ENCODE data around the gene RBM47. TPM values are rescaled to one million over a fixed set of nuclear protein-coding genes. Genes with fewer than 3 reads are reported as not detected.
A peak's percentile ranks its signal among the peaks of the same experiment; 100 is the strongest.
"Not testable (repeated sequence)": the region's sequence is repeated elsewhere in the genome, so short reads cannot be mapped to it uniquely, and the experiment has no call there.

RBM47 gene
- total and polyA plus RNA-seq, 4 donors = 1.6 to 13.6 (median 4.0) TPM

DNA sequence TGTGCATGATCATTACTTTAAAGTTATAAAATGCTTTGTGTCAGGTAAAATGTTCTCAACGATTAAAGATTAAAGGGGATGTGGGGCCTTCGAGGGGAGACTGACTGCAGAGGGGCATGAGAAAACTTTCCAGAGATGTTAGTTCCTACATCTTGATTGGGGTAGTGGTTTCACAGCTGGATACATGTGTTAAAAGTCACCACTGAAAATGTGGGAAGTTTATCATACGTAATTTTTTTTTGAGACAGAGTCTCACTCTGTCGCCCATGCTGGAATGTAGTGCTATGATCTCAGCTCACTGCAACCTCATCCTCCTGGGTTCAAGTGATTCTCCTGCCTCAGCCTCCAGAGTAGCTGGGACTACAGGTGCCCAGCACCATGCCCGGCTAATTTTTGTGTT is 79.5 kb downstream of the RBM47 start:
- Histone ChIP-seq H3K36me3 (ENCODE audit: control insufficient read depth, insufficient read depth, low read length) (no peaks in the 10 kb centered on the region), H3K27me3 (ENCODE audit: control insufficient read depth, insufficient read depth, low read length) (no peaks in the 10 kb centered on the region), H3K9me3 (ENCODE audit: control insufficient read depth, insufficient read depth, low read length) (no peaks in the 10 kb centered on the region), H3K4me3 (ENCODE audit: low read depth, low read length) (no peak overlapping the region), H3K4me1 (ENCODE audit: control insufficient read depth, insufficient read depth, low read length) (no peaks in the 10 kb centered on the region), H3K27ac (ENCODE audit: low read depth, low read length) (no peak overlapping the region)
- 92% methylated on average over 4 of the region's 5 CpGs for WGBS (ENCODE audit: insufficient coverage)
- no peak for DNase-seq (ENCODE audit: low read depth in 4 of 6, low spot score in 6 of 6)

DNA sequence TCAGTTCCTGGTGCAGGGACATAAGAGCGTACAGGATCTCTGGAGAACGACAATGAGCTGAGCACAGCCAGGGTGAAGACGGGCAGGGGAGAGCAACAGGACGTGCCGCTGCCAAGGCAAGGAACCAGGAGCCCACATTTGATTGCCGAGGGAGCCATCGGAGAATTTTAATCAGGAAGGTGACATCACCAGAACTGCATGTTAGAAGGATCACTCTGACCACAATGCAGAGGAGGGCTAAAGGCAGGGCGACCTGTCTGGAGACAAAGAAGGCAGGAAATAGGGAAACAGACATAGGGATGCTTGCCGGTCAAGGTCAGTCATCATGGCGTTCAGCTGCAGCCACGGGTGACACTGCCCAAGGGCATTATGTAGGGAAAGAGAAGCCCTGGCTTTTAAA is 81.4 kb downstream of the RBM47 start:
- no peak overlapping the region for H3K27ac ChIP-seq (ENCODE audit: low read depth, low read length)
- H3K27me3 ChIP-seq (ENCODE audit: control insufficient read depth, insufficient read depth, low read length) = no peaks in the 10 kb centered on the region
- H3K4me1 ChIP-seq (ENCODE audit: control insufficient read depth, insufficient read depth, low read length) = no peaks in the 10 kb centered on the region
- no peak overlapping the region for H3K4me3 ChIP-seq (ENCODE audit: low read depth, low read length)
- DNase-seq (ENCODE audit: low read depth in 4 of 6, low spot score in 6 of 6) = peak in 1 of 6 donors; percentile 35
- 66% methylated on average over 11 of the region's 11 CpGs for WGBS (ENCODE audit: insufficient coverage)
- H3K9me3 ChIP-seq (ENCODE audit: control insufficient read depth, insufficient read depth, low read length) = no peaks in the 10 kb centered on the region
- H3K36me3 ChIP-seq (ENCODE audit: control insufficient read depth, insufficient read depth, low read length) = no peaks in the 10 kb centered on the region

DNA sequence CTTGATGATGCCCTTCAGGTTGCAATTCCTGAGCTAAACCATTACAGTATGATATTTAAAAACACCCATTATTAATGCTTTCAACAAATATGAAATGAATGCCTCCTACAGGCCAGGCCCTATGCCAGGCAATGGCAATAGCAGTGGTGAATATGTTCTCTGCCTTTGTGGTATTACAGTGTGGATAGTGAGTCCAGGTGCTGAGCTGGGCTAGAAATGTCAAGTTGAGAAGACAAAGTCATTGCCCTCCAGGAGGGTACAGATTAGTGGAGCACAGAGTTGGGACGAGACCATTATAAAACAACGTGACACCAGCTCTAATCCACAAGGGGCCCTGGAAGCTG is 81.9 kb downstream of the RBM47 start:
- no peak for DNase-seq (ENCODE audit: low read depth in 4 of 6, low spot score in 6 of 6)
- H3K9me3 ChIP-seq (ENCODE audit: control insufficient read depth, insufficient read depth, low read length) = no peaks in the 10 kb centered on the region
- no peaks in the 10 kb centered on the region for H3K27me3 ChIP-seq (ENCODE audit: control insufficient read depth, insufficient read depth, low read length)
- H3K4me1 ChIP-seq (ENCODE audit: control insufficient read depth, insufficient read depth, low read length) = no peaks in the 10 kb centered on the region
- H3K4me3 ChIP-seq (ENCODE audit: low read depth, low read length) = no peak overlapping the region
- H3K27ac ChIP-seq (ENCODE audit: low read depth, low read length) = no peak overlapping the region
- H3K36me3 ChIP-seq (ENCODE audit: control insufficient read depth, insufficient read depth, low read length) = no peaks in the 10 kb centered on the region
- WGBS (ENCODE audit: insufficient coverage) = no CpG with 5 or more reads among the region's 2 CpGs

DNA sequence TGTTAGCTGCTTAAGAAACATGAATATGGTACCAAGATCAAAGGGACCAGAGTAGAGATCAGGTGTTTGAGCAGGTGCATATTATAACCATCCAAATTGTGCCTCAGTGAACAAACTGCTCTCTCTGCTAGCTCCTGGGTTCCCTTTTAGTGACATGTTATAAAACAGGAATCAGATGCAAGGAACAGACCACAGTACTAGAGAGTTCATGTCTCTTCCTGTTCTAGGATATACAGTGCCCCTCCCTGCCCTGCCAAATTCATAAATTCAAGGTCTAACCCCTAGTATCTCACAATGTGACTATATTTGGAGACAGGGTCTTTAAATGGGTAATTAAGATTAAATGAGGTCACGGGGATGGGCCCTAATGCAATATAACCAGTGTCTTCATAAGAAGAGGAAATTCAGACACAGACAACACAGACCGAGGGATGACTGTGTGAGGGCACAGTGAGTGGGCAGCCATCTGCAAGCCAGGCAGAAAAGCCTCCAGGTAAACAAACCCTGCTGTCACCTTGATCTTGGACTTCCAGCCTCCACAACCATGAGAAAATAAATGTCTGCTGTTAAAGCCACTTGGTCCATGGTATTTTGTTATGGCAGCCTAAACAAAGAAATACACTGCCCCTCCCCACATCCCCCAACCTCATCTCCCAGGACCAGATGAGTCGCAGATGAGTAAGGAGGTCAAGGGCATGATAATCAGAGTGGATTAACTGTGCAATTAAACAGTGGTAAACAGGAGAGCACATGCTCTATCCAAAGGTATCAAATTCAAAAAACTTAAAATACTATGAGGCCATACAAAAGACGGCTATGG is 82.5 kb downstream of the RBM47 start:
- DNase-seq (ENCODE audit: low read depth in 4 of 6, low spot score in 6 of 6) = no peak
- Histone ChIP-seq H3K36me3 (ENCODE audit: control insufficient read depth, insufficient read depth, low read length) (no peaks in the 10 kb centered on the region), H3K4me3 (ENCODE audit: low read depth, low read length) (no peak overlapping the region), H3K4me1 (ENCODE audit: control insufficient read depth, insufficient read depth, low read length) (no peaks in the 10 kb centered on the region), H3K27ac (ENCODE audit: low read depth, low read length) (no peak overlapping the region), H3K27me3 (ENCODE audit: control insufficient read depth, insufficient read depth, low read length) (no peaks in the 10 kb centered on the region), H3K9me3 (ENCODE audit: control insufficient read depth, insufficient read depth, low read length) (no peaks in the 10 kb centered on the region)
- WGBS (ENCODE audit: insufficient coverage) = 100% methylated on average over 2 of the region's 4 CpGs

DNA sequence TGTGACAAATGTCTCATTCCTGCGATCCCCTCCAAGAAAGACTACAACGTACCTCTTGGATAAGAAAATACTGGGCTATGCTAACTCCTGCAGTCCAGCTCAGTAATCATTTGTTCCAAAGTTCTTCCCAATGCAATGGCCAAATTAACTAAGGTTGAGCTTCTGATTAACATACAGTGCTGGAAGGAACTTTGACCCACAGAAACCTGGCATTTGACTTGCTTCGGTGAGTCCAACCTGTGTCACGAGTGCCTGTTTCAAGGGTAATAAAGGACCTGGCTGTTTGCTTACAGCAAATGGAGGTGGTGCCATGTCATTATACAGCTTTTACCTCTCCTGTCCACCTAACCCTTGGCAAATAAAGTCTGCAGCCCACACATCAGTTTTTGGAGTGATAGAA is 83.2 kb downstream of the RBM47 start:
- no peak for DNase-seq (ENCODE audit: low read depth in 4 of 6, low spot score in 6 of 6)

DNA sequence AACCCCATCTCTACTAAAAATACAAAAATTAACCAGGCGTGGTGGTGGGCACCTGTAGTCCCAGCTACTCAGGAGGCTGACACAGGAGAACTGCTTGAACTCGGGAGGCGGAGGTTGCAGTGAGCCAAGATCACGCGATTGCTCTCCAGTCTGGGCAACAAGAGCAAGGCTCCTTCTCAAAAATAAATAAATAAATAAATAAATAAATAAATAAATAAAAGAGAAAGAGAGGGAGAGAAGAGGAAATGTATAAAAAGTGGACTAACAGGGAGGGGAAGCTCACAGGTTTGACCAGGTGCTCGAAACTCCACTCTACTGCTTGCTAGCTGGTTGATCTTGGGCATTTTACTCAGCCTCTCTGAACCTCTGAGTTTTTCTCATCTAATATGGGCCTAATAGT is 84.2 kb downstream of the RBM47 start:
- H3K9me3 ChIP-seq (ENCODE audit: control insufficient read depth, insufficient read depth, low read length); H3K4me3 ChIP-seq (ENCODE audit: low read depth, low read length): not testable (repeated sequence)

More for the DNA sequence above, 83.2 kb downstream of the RBM47 start:
- H3K4me3 ChIP-seq (ENCODE audit: low read depth, low read length) = no peak overlapping the region
- H3K27ac ChIP-seq (ENCODE audit: low read depth, low read length) = no peak overlapping the region
- WGBS (ENCODE audit: insufficient coverage) = 96% methylated on average over 3 of the region's 4 CpGs
- no peaks in the 10 kb centered on the region for H3K4me1 ChIP-seq (ENCODE audit: control insufficient read depth, insufficient read depth, low read length)
- no peaks in the 10 kb centered on the region for H3K9me3 ChIP-seq (ENCODE audit: control insufficient read depth, insufficient read depth, low read length)
- no peaks in the 10 kb centered on the region for H3K36me3 ChIP-seq (ENCODE audit: control insufficient read depth, insufficient read depth, low read length)
- no peaks in the 10 kb centered on the region for H3K27me3 ChIP-seq (ENCODE audit: control insufficient read depth, insufficient read depth, low read length)

DNA sequence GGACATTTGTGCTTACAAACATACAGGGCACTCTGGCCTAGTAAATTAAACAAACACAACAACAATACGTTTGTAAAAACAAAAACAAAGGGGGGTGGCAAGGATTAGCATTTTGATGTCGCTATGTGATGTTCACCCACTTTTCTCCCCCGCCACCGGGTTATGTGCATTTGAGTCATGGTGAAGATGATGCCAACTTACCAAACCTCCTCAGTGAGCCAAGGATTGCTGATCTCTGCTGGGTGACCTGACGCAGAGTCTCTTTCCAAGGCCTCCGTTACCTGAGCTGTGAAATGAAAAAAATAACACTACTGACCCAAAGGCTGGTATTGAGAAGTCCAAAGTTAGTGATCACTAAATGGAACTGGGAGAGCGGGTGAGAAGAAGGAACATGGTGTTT is 85.4 kb downstream of the RBM47 start:
- no peak for DNase-seq (ENCODE audit: low read depth in 4 of 6, low spot score in 6 of 6)
- Histone ChIP-seq H3K4me3 (ENCODE audit: low read depth, low read length) (no peak overlapping the region), H3K27me3 (ENCODE audit: control insufficient read depth, insufficient read depth, low read length) (no peaks in the 10 kb centered on the region), H3K4me1 (ENCODE audit: control insufficient read depth, insufficient read depth, low read length) (no peaks in the 10 kb centered on the region), H3K9me3 (ENCODE audit: control insufficient read depth, insufficient read depth, low read length) (no peaks in the 10 kb centered on the region), H3K36me3 (ENCODE audit: control insufficient read depth, insufficient read depth, low read length) (no peaks in the 10 kb centered on the region), H3K27ac (ENCODE audit: low read depth, low read length) (no peak overlapping the region)
- WGBS (ENCODE audit: insufficient coverage) = 83% methylated on average over 3 of the region's 7 CpGs

More for the DNA sequence above, 84.2 kb downstream of the RBM47 start:
- WGBS (ENCODE audit: insufficient coverage) = no CpG with 5 or more reads among the region's 6 CpGs
- H3K36me3 ChIP-seq (ENCODE audit: control insufficient read depth, insufficient read depth, low read length); H3K27ac ChIP-seq (ENCODE audit: low read depth, low read length); H3K27me3 ChIP-seq (ENCODE audit: control insufficient read depth, insufficient read depth, low read length); DNase-seq (ENCODE audit: low read depth in 4 of 6, low spot score in 6 of 6); H3K4me1 ChIP-seq (ENCODE audit: control insufficient read depth, insufficient read depth, low read length): not testable (repeated sequence)

DNA sequence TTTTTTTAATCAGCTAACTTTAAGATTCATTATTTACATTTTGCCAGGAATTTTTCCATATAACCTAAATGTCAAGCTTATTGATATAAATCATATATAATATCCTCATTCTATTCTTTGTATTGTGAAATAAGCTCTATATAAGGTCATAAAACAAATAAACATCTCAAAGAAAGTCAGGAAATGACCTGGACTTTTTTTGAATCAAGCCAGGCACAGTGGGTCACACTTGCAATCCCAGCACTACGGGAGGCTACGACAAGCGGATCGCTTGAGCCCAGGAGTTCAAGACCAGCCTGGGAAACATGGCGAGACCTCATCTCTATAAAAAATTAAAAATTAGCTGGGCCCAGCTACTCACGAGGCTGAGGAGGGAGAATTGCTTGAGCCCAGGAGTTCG is 88.9 kb downstream of the RBM47 start:
- no peak overlapping the region for H3K27ac ChIP-seq (ENCODE audit: low read depth, low read length)
- no peak overlapping the region for H3K4me3 ChIP-seq (ENCODE audit: low read depth, low read length)
- no peaks in the 10 kb centered on the region for H3K9me3 ChIP-seq (ENCODE audit: control insufficient read depth, insufficient read depth, low read length)
- no peaks in the 10 kb centered on the region for H3K27me3 ChIP-seq (ENCODE audit: control insufficient read depth, insufficient read depth, low read length)
- 100% methylated on average over 4 of the region's 7 CpGs for WGBS (ENCODE audit: insufficient coverage)
- no peaks in the 10 kb centered on the region for H3K36me3 ChIP-seq (ENCODE audit: control insufficient read depth, insufficient read depth, low read length)
- H3K4me1 ChIP-seq (ENCODE audit: control insufficient read depth, insufficient read depth, low read length) = no peaks in the 10 kb centered on the region
- DNase-seq (ENCODE audit: low read depth in 4 of 6, low spot score in 6 of 6) = no peak

DNA sequence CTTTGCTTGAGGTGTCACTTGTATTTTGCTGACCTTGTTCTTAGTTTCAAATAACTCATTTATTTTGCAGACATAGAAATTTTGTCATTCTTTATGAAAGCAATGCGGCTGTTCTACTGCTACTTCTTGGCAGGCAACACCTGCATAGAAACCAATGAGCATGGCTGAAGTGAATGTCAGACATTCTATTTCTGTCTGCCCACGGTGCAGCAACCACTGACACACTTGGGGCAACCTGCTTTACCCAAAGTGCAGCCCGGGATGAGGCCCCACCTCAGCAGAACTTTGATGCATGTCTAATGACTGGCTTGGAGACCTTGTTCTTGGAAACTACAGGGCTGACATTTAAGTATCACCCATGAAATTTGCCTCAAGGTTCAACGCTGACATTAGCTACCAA is 93.6 kb downstream of the RBM47 start:
- no peak for DNase-seq (ENCODE audit: low read depth in 4 of 6, low spot score in 6 of 6)
- Histone ChIP-seq H3K27me3 (ENCODE audit: control insufficient read depth, insufficient read depth, low read length) (no peaks in the 10 kb centered on the region), H3K4me1 (ENCODE audit: control insufficient read depth, insufficient read depth, low read length) (no peaks in the 10 kb centered on the region), H3K27ac (ENCODE audit: low read depth, low read length) (no peak overlapping the region), H3K4me3 (ENCODE audit: low read depth, low read length) (no peak overlapping the region), H3K9me3 (ENCODE audit: control insufficient read depth, insufficient read depth, low read length) (no peaks in the 10 kb centered on the region), H3K36me3 (ENCODE audit: control insufficient read depth, insufficient read depth, low read length) (no peaks in the 10 kb centered on the region)
- WGBS (ENCODE audit: insufficient coverage) = 78% methylated on average over 4 of the region's 4 CpGs

DNA sequence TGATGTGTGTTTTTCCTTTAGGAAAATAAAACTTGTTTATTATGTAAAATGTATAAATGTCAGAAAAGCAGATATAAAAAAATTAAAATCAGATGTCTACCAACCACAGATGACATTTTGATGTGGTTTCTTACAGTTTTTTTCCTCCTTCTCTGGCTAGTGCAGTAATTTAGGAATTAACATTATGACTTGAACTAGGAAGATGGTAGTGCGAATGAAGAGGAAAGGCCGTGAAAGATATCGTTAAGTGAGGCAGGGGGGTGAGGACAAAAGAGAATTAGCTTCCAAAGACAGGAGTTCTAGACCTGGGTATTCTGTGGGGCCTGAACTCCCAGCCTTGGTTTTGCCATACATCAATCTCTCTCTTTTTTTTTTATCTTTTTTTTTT is 98.0 kb downstream of the RBM47 start:
- H3K4me1 ChIP-seq (ENCODE audit: control insufficient read depth, insufficient read depth, low read length) = no peaks in the 10 kb centered on the region
- no peaks in the 10 kb centered on the region for H3K9me3 ChIP-seq (ENCODE audit: control insufficient read depth, insufficient read depth, low read length)
- no peak overlapping the region for H3K4me3 ChIP-seq (ENCODE audit: low read depth, low read length)
- no CpG with 5 or more reads among the region's 3 CpGs for WGBS (ENCODE audit: insufficient coverage)
- H3K36me3 ChIP-seq (ENCODE audit: control insufficient read depth, insufficient read depth, low read length) = no peaks in the 10 kb centered on the region
- H3K27ac ChIP-seq (ENCODE audit: low read depth, low read length) = no peak overlapping the region
- no peaks in the 10 kb centered on the region for H3K27me3 ChIP-seq (ENCODE audit: control insufficient read depth, insufficient read depth, low read length)
- DNase-seq (ENCODE audit: low read depth in 4 of 6, low spot score in 6 of 6) = no peak

All from spinal cord (tissue), 10 donors.